HG03354 (cell line): Measurements from ENCODE around the gene PTPRN2.

ENCODE experiments used
- ATAC-seq: cut with Tn5 transposase; IDR thresholded peaks from one replicate; pipeline ENCODE4 v1.9.1; 2021; ENCODE audit warnings: mild to moderate bottlenecking; ENCODE audit not compliant: unreplicated experiment, poor library complexity, severe bottlenecking

PTPRN2 gene

GRCh38 chr7:158498443-158499081, 89.1 kb downstream of the PTPRN2 start:
- no peak for ATAC-seq

GRCh38 chr7:158497627-158498026, 90.0 kb downstream of the PTPRN2 start:
- no peak for ATAC-seq

DNA sequence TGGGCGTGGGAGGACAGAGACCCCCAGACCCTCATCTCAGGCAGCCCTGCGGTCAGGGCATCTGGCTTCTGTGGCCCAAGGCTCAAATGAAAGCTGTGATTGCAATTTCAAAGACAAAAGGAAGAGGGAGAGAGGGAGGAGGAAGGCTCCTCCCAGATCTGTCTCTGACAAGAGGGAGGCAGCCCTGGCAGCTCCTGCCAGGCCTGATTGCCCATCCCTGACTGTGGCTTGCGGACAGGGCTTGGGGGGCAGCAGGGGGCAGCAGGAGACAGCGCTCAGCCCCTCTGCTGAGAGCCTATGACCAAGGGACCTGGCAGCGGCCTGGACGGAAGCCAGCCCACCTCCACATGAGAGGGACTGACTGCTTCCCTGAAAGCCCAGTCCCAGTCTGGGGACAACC, 91.8 kb downstream of the PTPRN2 start:
- no peak for ATAC-seq

GRCh38 chr7:158495216-158495615, 92.4 kb downstream of the PTPRN2 start:
- ATAC-seq = no peak

GRCh38 chr7:158494643-158495042, 93.0 kb downstream of the PTPRN2 start:
- ATAC-seq = no peak

DNA sequence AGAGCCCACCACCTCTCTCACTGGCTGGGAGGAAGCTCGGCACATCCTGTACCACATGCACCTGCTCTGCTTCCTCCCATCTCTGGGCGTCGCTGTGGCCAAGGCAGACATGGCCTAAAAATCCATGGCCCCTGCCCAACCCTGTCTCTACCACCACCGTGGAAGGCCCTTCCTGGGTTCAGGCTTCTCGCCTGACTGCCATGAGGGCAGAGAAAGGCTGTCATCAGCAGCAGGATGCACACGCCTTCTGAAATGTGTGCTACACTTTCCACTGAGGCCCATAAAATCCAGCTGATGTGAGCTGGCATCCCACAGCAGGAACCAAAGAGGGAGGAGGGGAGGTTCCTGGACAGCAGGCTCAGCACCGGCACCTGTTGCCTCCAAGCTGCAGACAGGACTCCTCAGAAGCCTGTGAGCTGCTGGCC, 93.4 kb downstream of the PTPRN2 start:
- ATAC-seq = no peak

DNA sequence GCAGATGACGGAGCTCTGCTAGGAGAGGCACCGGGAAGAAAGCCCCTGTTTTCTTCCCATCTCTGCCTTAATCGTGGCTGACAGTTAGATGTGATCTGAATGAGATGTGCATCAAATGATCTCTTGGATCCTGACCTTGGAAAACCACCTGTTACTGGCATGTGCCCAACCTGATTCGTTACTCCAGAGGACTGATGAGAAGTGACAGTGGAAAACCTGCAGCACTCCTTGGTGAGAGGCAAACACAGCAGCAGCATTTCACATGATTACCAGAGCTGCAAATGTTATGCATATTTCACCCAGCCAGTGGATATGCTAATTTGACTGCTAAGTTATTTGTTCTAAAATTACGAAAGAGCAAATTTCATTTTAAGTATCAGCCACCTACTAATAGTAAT, 95.3 kb downstream of the PTPRN2 start:
- no peak for ATAC-seq

DNA sequence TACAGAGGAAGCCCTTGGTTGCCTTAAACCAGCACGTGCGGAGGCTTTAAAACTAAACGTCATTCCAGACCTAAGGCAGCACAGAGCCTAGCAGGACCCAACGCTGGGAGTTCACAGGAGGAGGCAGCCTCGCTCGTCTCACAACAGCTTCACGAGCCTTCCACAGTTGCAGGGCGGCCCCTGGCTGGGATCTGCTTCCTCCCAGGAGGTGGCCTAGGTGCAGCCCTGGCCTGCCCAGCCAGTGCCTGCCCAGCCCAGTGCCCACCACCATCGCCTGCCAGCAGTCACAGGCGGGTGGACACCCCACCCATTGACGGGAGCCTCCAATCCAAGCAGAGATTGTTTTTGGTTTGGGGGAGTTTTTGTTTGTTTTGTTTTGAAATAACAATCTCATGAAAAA, 96.5 kb downstream of the PTPRN2 start:
- no peak for ATAC-seq

GRCh38 chr7:158490171-158490782, 97.3 kb downstream of the PTPRN2 start:
- no peak for ATAC-seq

- ATAC-seq = no peak
These were observed 98.0 kb downstream of the PTPRN2 start for GRCh38 chr7:158489462-158490155.

DNA sequence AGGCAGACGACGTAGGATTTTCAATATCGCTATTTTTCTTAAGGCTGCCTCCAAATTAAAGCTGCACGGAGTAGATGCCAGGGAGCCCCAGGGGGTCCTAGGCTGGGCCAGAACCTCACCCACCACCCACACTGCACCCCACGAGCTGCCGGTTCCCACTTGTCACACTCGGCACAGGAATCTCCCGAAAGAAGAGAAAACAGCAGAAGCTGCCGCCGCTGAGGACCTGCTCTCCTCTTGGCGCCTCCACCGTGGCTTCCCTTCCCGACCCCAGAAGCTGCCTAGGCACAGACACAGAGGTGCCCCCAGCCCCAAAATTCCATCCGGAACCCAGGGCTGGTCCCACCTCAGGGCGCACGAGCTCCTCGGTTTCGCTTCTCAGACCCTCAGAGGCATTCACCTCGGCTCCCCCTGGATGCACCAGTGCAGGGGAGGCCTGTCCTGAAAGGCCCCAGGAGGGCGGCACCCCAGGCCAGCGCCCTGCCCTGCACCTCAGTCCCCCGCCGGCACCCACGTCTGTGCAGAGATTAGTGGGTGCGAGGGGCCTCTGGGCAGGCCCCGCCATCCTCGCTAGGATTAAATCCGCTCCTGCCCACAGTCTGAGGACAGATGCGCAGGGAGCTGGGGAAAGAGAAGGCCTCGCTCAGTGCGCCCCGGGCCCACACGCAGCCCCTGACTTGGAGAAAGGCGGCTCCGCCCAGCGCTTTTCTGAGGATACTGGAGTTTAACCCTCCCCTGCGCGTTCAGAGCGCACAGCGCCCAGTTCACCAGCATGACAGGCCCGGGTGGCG, 99.2 kb downstream of the PTPRN2 start:
- ATAC-seq = no peak

DNA sequence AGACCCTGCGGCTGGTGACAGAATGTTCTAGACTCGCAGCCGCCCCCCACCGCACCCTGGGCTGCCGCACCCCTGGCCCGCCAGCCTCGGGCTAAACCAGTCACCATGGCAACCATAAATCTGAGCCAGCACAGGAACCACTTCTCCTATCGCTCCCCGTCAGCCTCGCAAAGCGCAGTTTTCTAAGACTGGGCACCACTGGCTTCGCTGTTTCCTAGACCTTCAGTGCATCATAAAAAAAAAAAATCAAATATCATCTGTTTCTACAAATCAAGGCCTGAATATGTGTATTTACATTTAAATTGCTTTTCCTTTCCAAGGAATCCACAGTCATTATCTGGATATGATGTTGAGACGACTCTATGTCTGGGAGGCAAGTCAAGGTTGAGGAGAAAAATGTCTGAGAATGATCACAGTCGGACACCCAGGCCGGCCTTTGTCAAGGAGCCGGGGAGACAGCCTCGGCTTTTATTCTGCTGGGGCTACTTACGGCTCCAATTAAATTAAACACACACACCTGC, 99.9 kb downstream of the PTPRN2 start:
- ATAC-seq = no peak

DNA sequence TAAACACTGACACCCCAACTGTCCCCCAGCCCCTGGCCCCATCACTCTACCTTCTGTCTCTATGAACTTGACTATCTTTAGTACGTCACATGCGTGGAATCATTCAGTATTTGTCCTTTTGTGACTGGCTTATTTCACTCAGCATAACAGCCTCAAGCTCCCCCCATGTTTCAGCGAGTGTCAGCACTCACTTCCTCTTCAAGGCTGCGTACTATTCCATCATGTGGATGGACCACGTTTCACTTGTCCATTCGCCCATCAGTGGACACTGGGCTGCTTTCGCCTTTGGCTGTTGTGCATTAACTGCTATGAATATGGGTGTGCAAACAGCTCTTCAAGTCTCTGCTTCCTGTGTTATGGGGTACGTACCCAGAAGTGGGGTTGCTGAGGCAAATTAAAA, 100.7 kb downstream of the PTPRN2 start:
- ATAC-seq = no peak

DNA sequence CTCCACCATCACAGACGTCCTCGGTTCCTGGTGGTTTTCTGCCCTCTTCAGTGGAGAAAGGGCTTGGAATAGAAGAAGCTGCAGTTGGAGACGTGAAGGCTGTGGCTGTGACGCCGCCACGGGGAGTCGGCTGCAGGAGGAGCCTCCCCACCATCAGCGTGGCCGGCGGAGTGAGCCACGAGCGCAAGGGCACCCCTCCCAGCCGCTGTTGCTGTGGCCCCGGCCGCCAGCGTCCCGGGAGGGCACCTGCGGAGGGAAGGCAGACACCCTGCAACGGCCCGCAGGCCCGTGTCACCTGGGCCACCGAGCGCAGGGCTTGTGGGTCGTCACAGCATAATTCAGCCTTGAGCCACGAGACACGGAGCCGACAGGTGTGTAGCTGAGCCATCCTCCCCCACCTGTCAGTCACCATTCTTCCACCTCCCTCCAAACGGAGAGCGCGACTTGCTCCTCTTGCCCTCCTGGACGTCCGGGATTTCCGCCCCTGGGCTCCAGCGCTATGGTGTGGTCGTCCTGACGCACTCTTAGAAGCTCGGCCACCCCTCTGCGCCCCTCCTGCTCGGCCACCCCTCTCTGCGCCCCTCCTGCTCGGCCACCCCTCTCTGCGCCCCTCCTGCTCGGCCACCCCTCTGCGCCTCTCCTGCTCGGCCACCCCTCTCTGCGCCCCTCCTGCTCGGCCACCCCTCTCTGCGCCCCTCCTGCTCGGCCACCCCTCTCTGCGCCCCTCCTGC, 102.7 kb downstream of the PTPRN2 start:
- no peak for ATAC-seq

DNA sequence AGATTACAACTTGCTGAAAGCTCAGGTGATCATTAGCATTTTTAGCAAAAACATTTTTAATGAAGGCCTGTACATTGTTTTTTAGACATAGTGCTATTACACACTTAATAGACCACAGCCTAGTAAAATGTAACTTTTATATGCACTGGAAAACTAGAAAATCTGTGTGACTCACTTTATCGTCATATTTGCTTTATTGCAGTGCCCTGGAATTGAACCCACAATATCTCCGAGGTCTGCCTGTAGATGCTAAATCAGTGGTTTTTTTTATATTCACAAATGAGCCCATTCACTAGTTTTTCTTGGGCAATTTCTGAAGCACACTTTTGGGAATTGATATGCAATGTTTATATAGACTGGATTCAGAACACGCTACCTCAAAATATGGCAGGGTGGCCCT, 105.1 kb downstream of the PTPRN2 start:
- no peak for ATAC-seq

DNA sequence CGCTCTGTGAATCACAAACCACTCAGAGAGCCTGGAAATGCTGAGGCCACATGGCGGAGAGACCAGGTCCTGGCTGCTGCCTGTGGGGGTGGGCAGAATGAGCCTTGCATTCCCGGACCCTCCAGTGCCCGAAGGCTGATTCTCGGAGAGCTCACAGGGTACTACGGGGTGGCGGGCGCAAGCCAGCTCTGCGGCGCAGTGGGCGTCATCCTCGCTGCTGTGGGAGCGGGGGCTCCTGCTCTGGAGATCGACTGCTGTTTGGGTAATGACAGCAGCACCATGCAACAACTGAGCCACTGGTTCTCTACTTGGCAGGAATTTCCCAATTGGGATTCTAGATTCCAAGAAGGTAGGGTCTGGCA, 108.0 kb downstream of the PTPRN2 start:
- no peak for ATAC-seq

- no peak for ATAC-seq
These were observed 108.5 kb downstream of the PTPRN2 start for GRCh38 chr7:158479021-158479663.

DNA sequence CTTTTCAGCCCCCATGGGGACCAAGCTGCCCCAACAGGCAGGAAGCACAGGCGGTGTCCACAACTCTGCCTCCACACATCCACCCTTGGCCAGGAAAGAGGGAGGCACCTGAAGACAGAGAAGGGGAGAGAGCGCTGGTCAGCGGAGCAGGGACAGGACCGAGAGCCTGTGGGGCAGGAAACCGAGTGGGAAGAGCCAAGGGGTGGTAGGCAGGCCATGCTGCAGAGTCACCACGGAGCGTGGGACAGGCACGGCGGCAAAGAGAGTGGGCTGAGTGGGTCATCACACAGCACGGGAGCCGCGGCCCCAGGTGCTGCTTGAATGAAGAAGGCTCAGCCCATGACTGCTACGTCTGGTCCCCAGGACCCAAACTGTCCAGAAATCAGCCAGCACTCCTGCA, 109.8 kb downstream of the PTPRN2 start:
- ATAC-seq = no peak

- ATAC-seq = no peak
These were observed 111.2 kb downstream of the PTPRN2 start for GRCh38 chr7:158476331-158476932.
